SU-DHL-6 (cell line): ENCODE data around the gene C1orf35.

ENCODE experiments used
- H2AFZ ChIP-seq: fragments of 200-600 bp; sonication (generic); 2 replicates; pipeline ENCODE4 v1.6.1; 2014; ENCODE audit warnings: low read depth, mild to moderate bottlenecking, moderate library complexity, mixed read lengths, antibody characterized with exemption, low read length; ENCODE audit not compliant: severe bottlenecking
- H3F3A ChIP-seq: fragments of 200-600 bp; shearing (Covaris generic); 2 replicates; pipeline ENCODE4 v1.6.0; 2016; ENCODE audit warnings: antibody characterized with exemption, mild to moderate bottlenecking; ENCODE audit not compliant: insufficient read depth
- H3K27ac ChIP-seq: fragments of 200-600 bp; sonication (generic); 2 replicates; pipeline ENCODE4 v1.5.1; 2016; ENCODE audit warnings: low read depth, mild to moderate bottlenecking, low read length, moderate library complexity, mixed read lengths
- H3K27me3 ChIP-seq: fragments of 200-600 bp; sonication (generic), shearing (Covaris generic); 2 replicates; pipeline ENCODE4 v1.6.0; 2014; ENCODE audit warnings: mild to moderate bottlenecking, low read length
- H3K36me3 ChIP-seq: fragments of 200-600 bp; sonication (generic); 2 replicates; pipeline ENCODE4 v1.6.1; 2014; ENCODE audit warnings: mild to moderate bottlenecking, low read length, mixed read lengths
- H3K4me2 ChIP-seq: fragments of 300-600, 200-600 bp; shearing (Covaris generic), sonication (generic); 2 replicates; pipeline ENCODE4 v1.6.0; 2014; ENCODE audit warnings: low read length, low read depth, mild to moderate bottlenecking; ENCODE audit not compliant: poor library complexity, severe bottlenecking
- H3K4me3 ChIP-seq: fragments of 200-600 bp; sonication (generic); 2 replicates; pipeline ENCODE4 v1.5.1; 2014; ENCODE audit warnings: antibody characterized with exemption, low read length, mild to moderate bottlenecking, mixed read lengths; ENCODE audit not compliant: insufficient read depth, poor library complexity, severe bottlenecking
- H3K79me2 ChIP-seq: fragments of 200-600 bp; sonication (generic); 2 replicates; pipeline ENCODE4 v1.6.1; 2014; ENCODE audit warnings: mild to moderate bottlenecking, low read length, moderate library complexity; ENCODE audit not compliant: insufficient read depth
- H3K9ac ChIP-seq: fragments of 200-600 bp; sonication (generic); 2 replicates; pipeline ENCODE4 v1.7.0; 2014; ENCODE audit warnings: mild to moderate bottlenecking, low read length
- H3K9me2 ChIP-seq: fragments of 200-600 bp; sonication (generic); replicated peaks from 2 replicates; pipeline ENCODE4 v1.6.1; 2014; ENCODE audit warnings: low read length; ENCODE audit not compliant: insufficient read depth
- H3K9me3 ChIP-seq: fragments of 200-600 bp; sonication (generic); 2 replicates; pipeline ENCODE4 v1.6.1; 2014; ENCODE audit warnings: low read length, mixed read lengths; ENCODE audit not compliant: insufficient read depth
- H4K20me1 ChIP-seq: fragments of 200-600 bp; sonication (generic); 2 replicates; pipeline ENCODE4 v1.6.1; 2014; ENCODE audit warnings: low read depth, mild to moderate bottlenecking, antibody characterized with exemption, low read length, moderate library complexity, mixed read lengths
- CTCF ChIP-seq: fragments of 200-600 bp; sonication (generic); IDR thresholded peaks from one replicate; pipeline ENCODE4 v1.5.1; 2017; ENCODE audit warnings: antibody characterized with exemption, mild to moderate bottlenecking, low read length, moderate library complexity; ENCODE audit not compliant: insufficient read depth, poor library complexity, severe bottlenecking
- EZH2phosphoT487 ChIP-seq: fragments of 200-600 bp; sonication (generic), shearing (Covaris generic); conservative IDR thresholded peaks from 2 replicates; pipeline ENCODE4 v1.6.1; 2018; ENCODE audit warnings: mild to moderate bottlenecking, antibody characterized with exemption, low read length, moderate library complexity, mixed read lengths

Gene C1orf35

GRCh38 chr1:228087771-228088251, 15.3 kb downstream of the C1orf35 start:
- Histone ChIP-seq H3K9ac (no peak overlapping the region), H4K20me1 (peaks cover 42% of the 10 kb centered on the region), H3K9me2 (no peaks in the 10 kb centered on the region), H3K27me3 (no peaks in the 10 kb centered on the region), H3K4me2 (no peak overlapping the region), H3K79me2 (peaks cover 100% of the 10 kb centered on the region), H3K36me3 (peaks cover 17% of the 10 kb centered on the region; the same call in 1 of the 2 replicates), H3F3A (no peaks in the 10 kb centered on the region), H2AFZ (no peak overlapping the region), H3K9me3 (peaks cover under 1% of the 10 kb centered on the region; the same call in 1 of the 2 replicates), H3K27ac (no peak overlapping the region), H3K4me3 (no peak overlapping the region)
- no peak for TF ChIP-seq EZH2phosphoT487
- TF ChIP-seq CTCF = no peak

GRCh38 chr1:228085287-228085951, 17.7 kb downstream of the C1orf35 start:
- H3K36me3 ChIP-seq = no peaks in the 10 kb centered on the region

GRCh38 chr1:228084797-228085196, 18.3 kb downstream of the C1orf35 start:
- Histone ChIP-seq H4K20me1 (peaks cover 32% of the 10 kb centered on the region), H3K9ac (peak overlapping the region; percentile 98)

More at GRCh38 chr1:228085287-228085951, 17.7 kb downstream of the C1orf35 start:
- Histone ChIP-seq H3K79me2 (peaks cover 97% of the 10 kb centered on the region), H2AFZ (no peak overlapping the region), H3F3A (no peaks in the 10 kb centered on the region), H3K27me3 (no peaks in the 10 kb centered on the region), H3K9me2 (no peaks in the 10 kb centered on the region), H3K4me3 (no peak overlapping the region), H3K9ac (peak overlapping the region; percentile 98), H3K27ac (no peak overlapping the region), H3K9me3 (no peaks in the 10 kb centered on the region), H4K20me1 (peaks cover 36% of the 10 kb centered on the region), H3K4me2 (peak overlapping the region; percentile 77)
- TF ChIP-seq EZH2phosphoT487 = no peak
- TF ChIP-seq CTCF = no peak

More at GRCh38 chr1:228084797-228085196, 18.3 kb downstream of the C1orf35 start:
- no peak overlapping the region for H3K27ac ChIP-seq
- peaks cover 94% of the 10 kb centered on the region for H3K79me2 ChIP-seq
- H3K27me3 ChIP-seq = no peaks in the 10 kb centered on the region
- no peaks in the 10 kb centered on the region for H3F3A ChIP-seq
- H3K36me3 ChIP-seq = no peaks in the 10 kb centered on the region
- H3K4me2 ChIP-seq = peak overlapping the region; percentile 77
- H3K9me2 ChIP-seq = no peaks in the 10 kb centered on the region
- TF ChIP-seq CTCF (no peak), EZH2phosphoT487 (no peak)
- H2AFZ ChIP-seq = no peak overlapping the region
- peak overlapping the region; percentile 86 for H3K4me3 ChIP-seq
- H3K9me3 ChIP-seq = no peaks in the 10 kb centered on the region
